ELR (cell line): Measurements from ENCODE around the gene FAM120B.

ENCODE experiments used
- DNase-seq: peaks from one replicate; pipeline ENCODE4 v3.0.0-alpha.2; 2015; ENCODE audit warnings: low read depth

Gene FAM120B

DNA sequence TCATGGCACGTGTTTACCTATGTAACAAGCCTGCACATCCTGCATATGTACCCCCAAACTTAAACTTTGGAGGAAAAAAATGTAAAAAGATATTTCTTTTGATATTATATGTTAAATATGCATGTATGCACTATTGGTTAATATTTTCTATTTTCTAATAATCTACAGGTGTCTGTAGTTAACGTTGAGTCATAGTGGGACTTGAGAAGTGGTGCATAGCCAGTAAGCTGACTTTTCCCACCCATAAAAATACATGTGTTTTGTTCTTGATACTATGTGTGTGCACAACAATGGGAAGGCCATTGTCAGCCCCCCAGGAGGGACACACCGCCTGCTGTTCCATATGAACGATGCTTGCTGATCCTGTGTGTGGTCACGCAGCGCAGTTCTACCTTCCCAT lies 49.1 kb downstream of the FAM120B start:
- no peak for DNase-seq

DNA sequence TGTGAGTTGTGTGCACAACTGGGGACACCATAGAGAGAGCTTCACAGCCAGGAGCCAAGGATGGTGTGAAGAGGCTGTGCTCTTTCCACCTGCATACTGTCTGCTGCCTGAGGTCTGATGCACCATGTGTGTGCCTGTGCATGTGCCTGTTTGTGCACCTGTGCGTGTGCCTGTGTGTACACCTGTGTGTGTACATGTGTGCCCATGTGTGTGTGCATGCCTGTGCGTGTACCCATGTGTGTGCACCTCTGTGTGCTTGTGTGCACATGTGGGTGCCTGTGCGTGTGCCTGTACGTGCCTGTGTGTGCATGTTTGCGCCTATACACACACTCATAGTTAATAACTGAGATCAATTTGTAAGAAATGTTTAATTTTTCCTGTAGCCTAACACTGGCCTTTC lies 51.3 kb downstream of the FAM120B start:
- no peak for DNase-seq

DNA sequence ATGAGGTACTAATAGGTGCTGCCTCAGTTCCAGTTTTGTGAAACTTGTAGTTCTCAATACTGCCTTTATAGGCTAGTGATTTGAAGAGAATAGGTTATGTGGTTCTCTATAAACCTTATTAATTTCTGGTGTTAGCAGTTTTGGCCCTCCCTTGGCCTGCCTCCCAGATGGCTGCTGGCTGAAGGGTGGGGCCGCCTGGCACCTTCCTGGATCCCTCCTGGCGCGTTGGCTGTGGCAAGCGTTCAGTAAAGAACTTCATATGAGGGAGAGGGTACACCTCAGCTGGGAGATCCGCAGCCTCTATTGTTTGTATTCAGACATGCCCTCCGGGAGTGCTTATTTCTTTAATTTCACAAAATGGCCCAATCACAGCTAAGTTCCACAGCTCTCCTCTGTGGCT lies 51.9 kb downstream of the FAM120B start:
- no peak for DNase-seq

DNA sequence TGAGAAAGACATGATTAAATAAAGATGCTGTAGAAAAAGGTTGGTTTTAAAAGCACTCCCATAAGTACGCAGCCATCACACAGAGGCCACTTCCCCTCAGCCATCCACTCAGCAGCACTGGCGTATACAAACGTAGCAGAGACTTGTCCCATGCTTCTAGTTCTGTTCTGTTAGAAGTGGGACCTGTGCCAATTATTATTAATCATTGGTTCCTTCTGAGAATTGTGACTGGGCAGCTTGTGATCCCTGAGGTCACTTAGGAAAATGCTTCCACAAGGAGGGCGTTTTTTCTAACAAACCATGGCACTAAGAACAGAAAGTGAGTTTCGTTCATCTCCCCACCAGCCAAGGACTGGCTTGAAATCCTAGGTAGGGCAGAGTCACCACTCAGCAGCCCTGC lies 53.9 kb downstream of the FAM120B start:
- DNase-seq: peak; percentile 39

DNA sequence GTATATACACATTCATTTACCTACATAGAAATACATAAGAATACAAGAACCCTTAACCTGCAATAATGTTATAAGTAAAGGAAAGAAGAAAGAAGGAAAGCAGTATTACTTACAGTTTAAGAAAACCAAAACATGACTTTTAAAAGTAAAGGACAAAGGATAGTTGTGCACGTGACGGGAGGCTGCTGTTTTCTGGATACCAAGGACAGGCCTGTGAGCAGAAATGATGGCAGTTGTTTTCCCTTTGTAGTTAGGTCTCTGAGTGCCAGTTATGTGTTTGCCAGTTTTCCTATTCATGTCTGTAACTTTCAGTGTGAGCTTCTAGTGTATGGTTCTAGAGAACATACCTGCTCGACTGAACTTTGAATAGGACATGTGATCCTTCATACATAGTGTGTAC lies 54.8 kb downstream of the FAM120B start:
- DNase-seq: no peak

DNA sequence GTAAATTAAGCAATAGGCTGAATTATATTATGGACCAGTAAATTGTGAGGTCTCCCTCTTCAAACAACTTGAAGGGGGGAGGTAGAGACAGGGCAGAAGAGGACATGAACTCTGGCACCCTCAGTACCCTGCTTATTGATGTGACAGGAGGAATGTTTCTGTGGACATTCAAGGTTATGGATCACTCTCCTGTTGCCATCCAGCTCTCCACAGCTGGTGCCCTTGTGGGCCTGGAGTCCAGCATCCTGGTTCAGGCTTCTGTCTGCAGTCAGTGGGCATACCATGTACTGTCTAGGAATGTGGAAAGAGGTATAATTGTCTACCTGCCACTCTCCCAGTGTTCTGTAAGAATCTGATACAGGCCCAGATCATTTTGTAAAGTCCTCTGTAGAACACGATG lies 55.6 kb downstream of the FAM120B start:
- DNase-seq: no peak

DNA sequence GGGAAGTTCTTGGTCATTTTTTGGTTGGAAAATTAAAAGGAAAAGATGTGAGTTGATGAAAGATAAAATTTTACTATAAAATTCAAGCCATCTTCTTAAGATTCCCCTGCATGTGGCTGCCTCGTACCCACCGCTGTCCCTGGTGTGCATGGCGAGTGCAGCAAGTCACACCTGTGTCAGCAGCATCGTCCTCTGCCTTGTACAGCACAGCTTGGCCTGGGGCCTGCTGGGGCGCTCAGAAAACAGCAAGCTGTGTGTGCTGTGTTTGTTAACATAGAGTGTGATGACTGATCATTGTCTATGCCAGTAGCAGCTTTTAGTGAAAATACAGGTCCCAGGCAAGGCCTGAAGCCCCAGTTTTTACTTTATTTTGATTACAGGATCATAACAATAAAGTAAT lies 56.7 kb downstream of the FAM120B start:
- DNase-seq: no peak

DNA sequence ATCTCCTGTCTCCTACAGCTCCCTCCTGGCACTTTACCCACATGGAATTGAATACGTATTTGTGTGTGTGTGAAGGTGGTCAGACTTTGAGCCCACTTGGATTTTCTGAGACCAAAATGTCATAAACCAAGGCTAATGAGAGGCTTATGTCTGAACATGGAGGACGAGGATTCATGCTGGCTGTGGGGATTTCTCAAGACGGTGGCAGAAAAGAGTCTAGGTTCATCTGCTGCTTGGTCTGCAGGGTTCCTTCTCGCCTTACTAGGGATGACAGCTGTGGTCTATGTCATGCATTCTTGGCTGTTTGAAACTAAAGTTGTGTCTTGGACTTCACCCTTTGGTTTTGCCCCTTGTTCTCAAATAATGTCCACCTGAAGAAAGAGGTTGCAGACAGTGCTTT lies 58.6 kb downstream of the FAM120B start:
- no peak for DNase-seq

DNA sequence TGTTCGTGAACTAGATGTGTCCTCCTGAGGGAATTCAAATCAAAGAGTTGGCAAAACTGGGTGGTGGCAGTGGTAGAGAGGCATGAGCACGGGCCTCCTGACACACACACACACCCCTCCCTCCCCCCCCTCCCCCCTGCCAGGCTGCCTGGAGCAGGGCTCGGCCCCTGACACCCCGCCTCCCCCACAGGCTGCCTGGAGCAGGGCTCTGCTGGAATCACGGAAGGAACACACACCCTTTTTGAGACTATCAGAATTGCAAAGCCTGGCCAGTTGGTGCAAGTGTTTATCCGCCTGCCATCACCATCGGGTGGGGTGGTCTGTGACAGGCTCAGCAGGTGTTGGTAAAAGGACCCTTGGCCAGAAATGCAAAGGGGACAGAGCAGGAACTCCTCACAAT lies 59.0 kb downstream of the FAM120B start:
- no peak for DNase-seq

DNA sequence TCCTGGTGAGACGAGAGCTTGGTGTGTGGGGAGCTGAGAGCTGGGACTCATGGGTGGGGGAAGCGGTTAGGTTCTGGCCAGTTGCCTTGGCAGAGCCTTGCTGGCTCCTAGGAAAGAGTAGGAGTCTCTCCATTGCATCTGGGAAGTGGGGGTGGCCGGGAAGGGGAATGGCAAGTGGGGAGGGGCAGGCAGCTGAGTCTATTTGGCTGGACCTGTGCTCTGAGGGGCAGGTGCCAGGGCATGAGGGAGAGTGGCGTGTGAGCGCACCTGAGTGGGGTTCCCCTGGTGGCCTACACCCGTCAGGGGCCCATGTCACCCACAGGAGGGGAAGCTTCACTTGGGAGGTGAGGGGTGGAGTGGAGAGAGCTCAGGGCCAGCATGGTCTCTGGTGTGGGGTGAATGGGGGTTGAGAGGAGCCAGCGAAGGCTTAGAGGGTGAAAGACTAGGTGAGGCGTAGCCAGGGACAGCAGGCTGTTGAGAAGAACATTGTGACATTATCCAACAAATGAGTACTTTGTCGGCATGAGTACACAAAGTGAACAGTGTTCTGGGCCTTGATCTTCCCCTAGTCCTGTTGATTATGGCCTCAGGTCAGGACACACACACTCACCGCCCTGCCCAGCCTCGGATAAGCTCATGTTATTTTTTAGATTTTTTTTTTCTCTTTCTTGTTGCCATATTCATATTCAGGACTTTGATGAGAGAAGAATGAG lies 59.8 kb downstream of the FAM120B start:
- no peak for DNase-seq

DNA sequence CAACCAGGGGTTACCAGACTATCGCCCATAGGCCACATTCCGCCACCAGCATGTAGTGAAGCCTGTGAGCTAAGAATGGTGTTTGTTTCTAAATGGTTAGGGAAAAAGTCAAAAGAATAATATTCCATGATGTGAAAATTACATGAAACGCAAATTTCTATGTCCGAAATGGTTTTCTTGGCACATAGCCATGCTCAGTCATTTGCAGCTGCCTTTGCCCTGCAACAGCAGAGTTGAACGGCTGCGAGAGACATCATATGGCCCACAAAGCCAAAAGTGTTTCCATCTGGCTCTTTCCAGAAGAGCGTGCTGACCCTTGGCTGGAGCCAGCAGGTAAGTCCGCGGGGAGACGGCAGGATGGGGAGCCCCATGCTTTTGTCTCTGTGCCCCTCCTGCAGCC lies 60.7 kb downstream of the FAM120B start:
- no peak for DNase-seq

DNA sequence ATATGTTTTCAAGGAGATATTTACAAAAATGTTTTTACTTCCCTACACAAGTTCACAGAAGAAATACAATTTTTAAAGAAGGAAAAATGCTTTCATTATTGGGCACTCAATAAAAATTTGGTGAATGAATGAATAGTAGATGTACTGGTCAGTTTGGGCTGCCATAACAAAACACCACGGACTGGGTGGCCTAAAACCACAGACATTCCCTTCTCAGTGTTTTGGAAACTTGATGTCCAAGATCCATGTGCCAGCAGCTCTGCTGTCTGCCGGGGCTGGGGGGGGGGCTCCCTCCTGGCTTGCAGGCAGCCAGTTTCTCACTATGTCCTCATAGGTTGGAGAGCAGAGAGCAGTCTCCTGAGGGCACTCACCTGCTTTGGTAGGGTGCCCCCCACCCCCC lies 62.0 kb downstream of the FAM120B start:
- no peak for DNase-seq

DNA sequence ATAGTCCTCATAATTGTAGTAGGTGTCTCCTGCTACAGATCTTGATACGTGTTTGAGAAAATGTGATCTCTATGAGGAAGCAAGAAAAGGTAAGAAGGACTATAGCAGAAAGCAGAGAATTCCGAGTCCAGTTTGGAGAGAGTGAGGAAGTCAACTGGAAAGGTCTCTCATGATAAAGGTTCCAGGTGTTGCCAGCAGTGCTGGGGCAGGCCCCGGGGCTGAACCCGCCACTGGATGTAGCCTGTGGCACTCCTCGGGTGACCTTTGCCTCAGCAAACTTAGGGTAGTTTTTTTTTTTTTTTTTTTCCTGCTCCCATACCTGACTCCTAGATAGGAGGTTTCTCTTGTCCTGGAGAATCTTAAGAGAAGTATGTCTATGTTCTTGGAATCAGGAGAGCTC lies 62.8 kb downstream of the FAM120B start:
- no peak for DNase-seq

DNA sequence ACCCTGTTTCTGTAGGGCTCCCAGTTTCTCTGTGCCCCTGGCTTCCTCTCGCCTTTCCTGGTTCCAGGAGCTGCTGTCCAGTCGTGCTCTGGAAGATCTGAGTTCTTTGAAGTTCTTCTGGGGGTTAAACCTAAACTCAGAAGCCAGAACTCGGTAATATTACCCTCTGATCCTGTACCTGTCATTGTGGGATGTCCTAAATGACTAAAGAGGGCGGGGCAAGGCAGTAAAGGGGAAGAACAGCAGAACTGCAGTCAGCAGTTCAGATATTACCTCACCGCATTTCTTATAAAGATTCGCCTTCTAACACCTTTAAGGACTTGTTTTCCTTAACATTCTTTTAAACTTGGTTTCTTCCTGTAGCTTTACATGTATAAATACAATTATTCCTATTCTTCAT lies 63.9 kb downstream of the FAM120B start:
- DNase-seq: no peak

DNA sequence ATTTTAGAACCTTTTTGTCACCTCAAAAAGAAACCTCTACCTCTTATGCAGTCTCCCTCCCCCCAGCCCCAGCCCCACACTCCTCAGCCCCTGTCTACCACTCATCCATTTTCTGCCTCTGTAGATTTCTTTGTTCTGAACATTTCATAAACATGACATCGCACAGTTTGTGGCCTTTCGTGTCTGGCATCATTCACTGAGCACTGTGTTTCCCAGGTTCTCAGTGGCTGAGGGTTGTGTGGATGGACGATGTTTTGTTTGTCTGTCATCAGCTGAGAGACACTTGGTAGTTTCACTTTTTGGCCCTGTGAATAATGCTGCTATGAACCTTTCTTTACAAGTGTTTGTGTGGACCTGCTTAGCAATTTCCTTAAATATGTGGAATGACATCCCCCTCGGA lies 64.5 kb downstream of the FAM120B start:
- DNase-seq: no peak

DNA sequence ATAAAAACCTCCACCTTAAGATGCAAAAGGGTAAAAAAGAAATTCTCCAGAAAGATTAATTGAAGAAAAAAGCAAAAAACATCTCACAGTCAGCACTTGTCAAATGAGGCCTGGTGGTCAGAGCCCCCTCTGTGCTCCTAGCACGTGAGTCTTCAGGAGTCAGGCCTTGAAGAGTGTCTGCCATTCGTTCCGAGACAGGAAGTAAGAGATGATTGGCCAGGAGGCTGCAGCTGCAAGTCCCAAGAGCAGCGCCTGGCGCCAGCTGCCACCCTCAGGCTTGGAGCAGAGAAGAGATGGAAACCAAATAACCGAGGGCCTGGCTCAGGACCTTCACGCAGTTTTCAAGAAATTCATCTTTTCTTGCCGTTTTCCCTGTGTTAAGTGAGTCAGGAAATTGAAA lies 65.0 kb downstream of the FAM120B start:
- no peak for DNase-seq

DNA sequence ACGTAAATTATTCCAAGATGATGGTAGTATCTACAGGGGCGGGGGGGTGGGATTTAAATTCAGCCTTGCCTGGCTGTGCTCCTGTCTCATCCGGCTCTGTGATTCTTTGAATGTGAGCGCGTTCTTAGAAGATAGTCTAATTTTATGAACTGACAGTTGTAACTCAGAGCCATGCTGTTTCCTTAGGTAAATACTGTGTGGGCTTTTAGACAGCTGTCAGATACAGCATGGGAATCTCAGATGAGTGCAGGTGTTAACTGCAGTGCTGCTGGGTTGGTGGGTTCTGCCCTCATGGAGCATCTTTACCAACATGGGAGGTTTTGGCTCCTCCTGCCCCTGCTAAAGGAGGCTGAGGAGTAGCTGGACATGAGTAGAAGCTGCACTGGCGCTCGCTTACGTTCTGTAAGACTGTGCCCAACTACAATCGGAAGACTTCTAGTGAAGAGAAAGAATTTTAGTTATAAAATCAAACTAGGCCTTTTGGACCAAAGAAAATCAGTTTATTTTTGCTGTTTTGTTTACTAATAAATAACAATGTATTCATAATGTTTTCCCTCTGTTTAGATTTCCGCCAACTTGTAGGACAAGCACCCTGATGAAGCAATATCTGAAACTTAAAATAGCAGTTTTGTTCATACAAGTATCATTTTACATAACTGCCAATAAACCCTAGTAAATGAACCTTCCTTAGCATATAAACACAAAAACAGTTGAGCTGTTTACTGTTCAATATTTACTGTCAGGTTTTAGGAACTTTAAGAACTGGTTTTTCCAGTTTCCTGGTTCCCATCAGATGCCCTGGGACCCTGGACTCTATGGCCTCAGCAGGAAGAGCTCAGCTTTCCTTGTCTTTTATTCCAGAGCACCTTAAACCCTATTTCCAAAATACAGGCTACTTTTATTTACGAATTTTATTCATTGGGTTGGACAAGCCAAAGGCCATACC lies 66.1 kb downstream of the FAM120B start:
- no peak for DNase-seq

DNA sequence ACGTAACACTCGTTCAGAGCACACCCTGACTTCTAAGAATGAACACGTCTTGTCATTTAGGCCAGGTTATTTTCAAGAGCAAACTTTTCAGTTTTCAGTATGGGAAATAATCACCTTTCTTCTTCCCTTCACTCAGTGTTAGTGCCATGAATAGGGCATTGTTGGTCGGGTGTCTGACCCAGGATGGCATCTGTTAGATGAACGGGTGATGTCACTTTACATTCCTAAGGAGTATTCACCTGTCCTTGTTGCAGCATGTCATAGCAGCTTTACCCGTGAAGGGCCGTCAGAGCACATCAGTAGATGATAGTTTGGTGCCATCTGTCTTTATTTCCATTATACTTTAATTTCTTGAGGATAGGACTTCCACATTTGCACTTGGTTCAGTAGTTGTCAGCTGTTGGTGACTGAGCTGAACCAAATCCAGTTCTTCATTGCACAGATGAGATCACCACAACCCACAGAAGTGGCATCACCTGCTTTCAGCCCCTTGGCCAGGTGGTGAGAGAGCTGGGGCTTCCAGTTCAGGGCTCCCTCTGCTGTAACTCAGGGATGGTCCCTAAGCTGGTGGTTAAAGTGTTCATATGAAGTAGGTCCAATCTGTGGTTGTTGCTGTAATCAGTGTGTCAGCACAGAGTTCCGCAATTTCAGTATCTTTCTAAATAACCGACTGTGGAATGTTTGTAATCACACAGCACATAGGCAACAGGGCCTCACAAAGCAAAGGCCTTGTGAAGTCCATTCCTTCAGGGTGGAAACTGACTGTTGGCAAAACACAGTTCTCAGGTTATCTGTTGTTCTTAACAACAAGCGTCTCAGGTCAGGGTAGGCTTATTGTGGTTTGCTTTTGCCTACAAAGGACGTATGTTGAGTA lies 68.2 kb downstream of the FAM120B start:
- no peak for DNase-seq

DNA sequence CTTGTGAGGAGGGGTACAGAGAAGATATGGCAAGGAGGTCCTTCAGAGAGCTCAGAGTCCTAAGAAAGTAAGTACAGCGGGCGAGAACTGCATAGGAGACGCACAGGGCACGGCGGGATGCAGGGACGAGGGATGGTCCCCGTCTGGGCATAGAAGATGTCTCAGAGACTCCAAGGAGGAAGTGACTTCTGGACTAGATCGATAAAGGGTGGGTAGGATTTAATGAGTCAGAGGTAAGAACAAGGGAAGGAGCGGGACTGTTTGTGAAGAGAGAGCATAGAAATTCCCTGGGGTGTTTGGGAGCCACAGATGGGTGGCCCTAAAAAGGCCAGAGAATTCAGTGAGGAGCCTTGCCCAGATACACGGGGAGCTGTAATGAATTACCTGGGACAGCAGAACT lies 69.1 kb downstream of the FAM120B start:
- no peak for DNase-seq

DNA sequence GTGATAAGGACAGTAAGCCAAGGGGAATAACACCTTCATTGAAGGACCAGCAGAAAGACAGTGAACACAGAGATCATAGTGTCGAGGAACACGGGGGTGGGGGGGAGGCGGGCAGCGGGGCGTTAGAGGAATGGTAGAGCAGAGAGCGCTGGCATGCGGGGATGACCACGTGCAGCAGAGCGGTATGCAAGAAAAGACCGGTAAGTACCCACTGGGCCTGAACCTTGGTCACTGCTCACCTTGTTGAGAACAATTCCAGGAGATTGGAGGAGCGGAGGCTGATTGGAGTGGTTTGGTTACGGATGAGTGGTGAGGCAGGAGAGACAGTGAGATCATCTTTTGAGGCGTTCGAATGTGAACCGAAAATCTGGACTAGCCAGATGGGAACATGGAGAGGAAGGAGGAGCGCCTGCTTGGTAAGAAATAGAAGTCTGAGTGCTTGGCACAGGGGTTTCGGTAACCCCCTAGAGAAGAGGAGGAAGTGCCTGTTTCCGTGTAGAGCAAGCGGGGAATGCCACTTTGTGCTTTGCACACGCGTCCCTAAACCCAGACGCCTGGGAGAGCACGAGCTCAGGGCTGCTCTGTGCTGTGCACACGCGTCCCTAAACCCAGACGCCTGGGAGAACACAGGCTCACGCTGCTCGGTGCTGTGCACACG lies 70.0 kb downstream of the FAM120B start:
- no peak for DNase-seq

DNA sequence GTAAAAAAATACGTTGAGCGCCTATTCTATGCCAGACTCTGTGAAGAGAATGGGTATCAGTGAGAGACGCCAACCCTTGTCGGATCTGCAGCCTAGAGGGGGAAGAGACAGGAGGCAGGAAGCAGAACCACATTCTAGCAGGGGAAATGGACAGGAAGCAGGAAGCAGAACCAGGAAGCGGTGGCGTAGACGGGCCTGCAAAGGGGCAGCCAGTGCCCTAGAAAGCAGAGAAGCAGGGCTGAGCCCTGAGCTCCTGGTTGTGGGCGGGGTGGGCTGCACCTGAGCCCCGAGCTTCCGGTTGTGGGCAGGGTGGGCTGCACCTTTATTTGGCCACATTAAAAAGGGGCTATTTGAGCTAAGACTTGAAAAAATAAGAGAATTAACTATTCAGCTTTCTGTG lies 71.9 kb downstream of the FAM120B start:
- no peak for DNase-seq

DNA sequence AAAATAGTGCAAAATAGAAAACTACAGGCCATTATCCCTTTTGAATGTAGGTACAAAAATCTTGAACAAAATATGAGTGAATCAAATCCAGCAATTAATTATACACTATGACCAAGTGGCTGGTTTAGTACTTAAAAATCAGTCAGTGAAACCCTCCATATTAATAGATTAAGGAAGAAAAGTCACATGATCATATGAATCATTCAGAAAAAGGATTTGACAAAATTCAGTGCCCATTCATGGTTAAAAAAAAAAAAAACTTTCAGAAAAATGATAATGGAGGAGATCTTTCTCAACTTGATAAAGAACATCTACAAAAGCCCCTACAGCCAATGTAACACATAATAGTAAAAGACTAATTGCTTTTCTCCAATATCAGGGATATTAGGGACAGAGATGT lies 75.0 kb downstream of the FAM120B start:
- no peak for DNase-seq
